Choroid plexus epithelial cell (primary cell): ENCODE measurements around the gene CA10.

Experiments used
- DNase-seq: peaks from one replicate; pipeline ENCODE4 v3.0.0-alpha.2; 2010; ENCODE audit warnings: low read depth
- H3K4me3 ChIP-seq: 2 replicates; pipeline ENCODE4 v1.5.1; 2011; ENCODE audit warnings: low read depth, mild to moderate bottlenecking, control low read depth, low read length, moderate library complexity
- CTCF ChIP-seq: conservative IDR thresholded peaks from 2 replicates; pipeline ENCODE4 v1.5.1; 2011; ENCODE audit warnings: low read depth, mild to moderate bottlenecking, control low read depth, inconsistent platforms, low read length, moderate library complexity

Gene CA10

GRCh38 chr17:51961689-51962088 is 196.8 kb downstream of the CA10 start:
- no peak for DNase-seq
- H3K4me3 ChIP-seq, result no peak overlapping the region
- no peak for TF ChIP-seq CTCF

- H3K4me3 ChIP-seq, result no peak overlapping the region
- no peak for DNase-seq
- no peak for TF ChIP-seq CTCF
Measured at GRCh38 chr17:51957786-51958185, 200.7 kb downstream of the CA10 start.

- no peak for DNase-seq
- H3K4me3 ChIP-seq, result no peak overlapping the region
- no peak for TF ChIP-seq CTCF
Measured at GRCh38 chr17:51955245-51955644, 203.3 kb downstream of the CA10 start.

- no peak for TF ChIP-seq CTCF
- DNase-seq, result no peak
- H3K4me3 ChIP-seq, result no peak overlapping the region
Measured at GRCh38 chr17:51954232-51954765, 204.2 kb downstream of the CA10 start.

- no peak for TF ChIP-seq CTCF
Measured at GRCh38 chr17:51951741-51952140, 206.8 kb downstream of the CA10 start.

GRCh38 chr17:51948128-51948527 is 210.4 kb downstream of the CA10 start:
- H3K4me3 ChIP-seq, result no peak overlapping the region
- DNase-seq, result no peak
- TF ChIP-seq CTCF, result no peak

More at GRCh38 chr17:51951741-51952140, 206.8 kb downstream of the CA10 start:
- H3K4me3 ChIP-seq, result no peak overlapping the region
- no peak for DNase-seq

GRCh38 chr17:51947160-51947735 is 211.3 kb downstream of the CA10 start:
- H3K4me3 ChIP-seq, result no peak overlapping the region
- no peak for TF ChIP-seq CTCF
- no peak for DNase-seq
